Activated B cell treated with CpG ODN at 0.5 μM for 24 hours (primary cell): ENCODE data around the gene IER5L. TPM values are rescaled to one million over a fixed set of nuclear protein-coding genes. Genes with fewer than 3 reads are reported as not detected.

Source experiments
- ATAC-seq: fragments of 200-7000 bp; cut with Tn5 transposase; one replicate; pipeline ENCODE4 v1.10.0; 2021; ENCODE audit warnings: low read depth, mild to moderate bottlenecking, moderate library complexity
- CTCF ChIA-PET: fragments of 350-600 bp; sonication (Branson Sonifier 250); formaldehyde crosslinking; loops from one replicate; lab custom pipeline; 2021; ENCODE audit warnings: antibody characterized with exemption; lab: Charles Lee
- POLR2A ChIA-PET: fragments of 350-600 bp; sonication (Branson Sonifier 250); formaldehyde crosslinking; loops from one replicate; lab custom pipeline; 2021; ENCODE audit warnings: antibody characterized with exemption; lab: Charles Lee
- DNase-seq: peaks from one replicate; pipeline ENCODE4 v3.0.0; 2022
- H3K27ac Mint-ChIP-seq: one replicate; pipeline ENCODE4 v1.8.0; 2020; ENCODE audit warnings: mixed read lengths
- H3K27me3 Mint-ChIP-seq: one replicate; pipeline ENCODE4 v1.8.0; 2021; ENCODE audit warnings: mixed read lengths
- H3K36me3 Mint-ChIP-seq: one replicate; pipeline ENCODE4 v1.8.0; 2021; ENCODE audit warnings: low read depth, mixed read lengths
- H3K4me1 Mint-ChIP-seq: one replicate; pipeline ENCODE4 v1.8.0; 2021; ENCODE audit warnings: mixed read lengths
- H3K4me3 Mint-ChIP-seq: one replicate; pipeline ENCODE4 v1.8.0; 2020; ENCODE audit warnings: mild to moderate bottlenecking, mixed read lengths
- H3K9me3 Mint-ChIP-seq: one replicate; pipeline ENCODE4 v1.8.0; 2020; ENCODE audit warnings: mixed read lengths
- intact Hi-C: fragments of 100-400 bp; cut with micrococcal nuclease; formaldehyde crosslinking; loops from one replicate; pipeline ENCODE4 v1.15.1; 2024
- total RNA-seq: library from RNA; stranded (reverse); gene quantifications from 2 replicates; pipeline ENCODE4 v1.2.3, GENCODE V29; 2022
- TF ChIP-seq, protein P1 (sequence below): fragments of 200-600 bp; IDR thresholded peaks from one replicate; pipeline ENCODE4 v1.8.0; 2022; ENCODE audit warnings: antibody characterized with exemption, mild to moderate bottlenecking

IER5L gene
- total RNA-seq, 1 donor from 2014 or later = 1.9 TPM

DNA sequence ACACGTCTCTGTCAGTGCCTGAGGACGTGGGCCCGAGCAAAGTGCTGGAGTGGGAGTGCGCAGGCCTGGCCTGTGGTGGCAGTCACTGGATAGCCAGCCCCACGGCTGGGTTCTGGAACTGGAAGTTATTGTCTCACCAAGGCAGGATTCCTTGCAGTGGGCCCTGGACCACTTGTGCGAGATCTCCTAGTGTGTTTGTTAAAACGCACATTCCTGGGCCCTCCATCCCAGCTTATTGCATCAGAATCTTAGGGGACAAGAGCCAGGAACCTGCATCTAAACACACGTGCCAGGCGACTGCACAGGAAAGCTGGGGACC is 40.0 kb downstream of the IER5L start:
- DNase-seq = no peak
- Mint-ChIP-seq H3K4me3 (no peak overlapping the region), H3K27me3 (no peaks in the 10 kb centered on the region), H3K9me3 (no peaks in the 10 kb centered on the region), H3K36me3 (peaks cover 51% of the 10 kb centered on the region), H3K27ac (no peak overlapping the region), H3K4me1 (peaks cover 41% of the 10 kb centered on the region)
- ChIA-PET CTCF (interaction anchor here (0.7 to 6.7 kb wide), 13 partner anchors 7 to 647 kb away, joined by 3 to 84 read pairs (median 6); partner anchors contain the start of genes C9orf50, IER5L and NTMT1), POLR2A (interaction anchor here (1.4 to 5.2 kb wide), 4 partner anchors 245 to 646 kb away, joined by 4 to 62 read pairs (median 18); partner anchors contain the start of gene NTMT1)
- TF ChIP-seq, protein P1, sequence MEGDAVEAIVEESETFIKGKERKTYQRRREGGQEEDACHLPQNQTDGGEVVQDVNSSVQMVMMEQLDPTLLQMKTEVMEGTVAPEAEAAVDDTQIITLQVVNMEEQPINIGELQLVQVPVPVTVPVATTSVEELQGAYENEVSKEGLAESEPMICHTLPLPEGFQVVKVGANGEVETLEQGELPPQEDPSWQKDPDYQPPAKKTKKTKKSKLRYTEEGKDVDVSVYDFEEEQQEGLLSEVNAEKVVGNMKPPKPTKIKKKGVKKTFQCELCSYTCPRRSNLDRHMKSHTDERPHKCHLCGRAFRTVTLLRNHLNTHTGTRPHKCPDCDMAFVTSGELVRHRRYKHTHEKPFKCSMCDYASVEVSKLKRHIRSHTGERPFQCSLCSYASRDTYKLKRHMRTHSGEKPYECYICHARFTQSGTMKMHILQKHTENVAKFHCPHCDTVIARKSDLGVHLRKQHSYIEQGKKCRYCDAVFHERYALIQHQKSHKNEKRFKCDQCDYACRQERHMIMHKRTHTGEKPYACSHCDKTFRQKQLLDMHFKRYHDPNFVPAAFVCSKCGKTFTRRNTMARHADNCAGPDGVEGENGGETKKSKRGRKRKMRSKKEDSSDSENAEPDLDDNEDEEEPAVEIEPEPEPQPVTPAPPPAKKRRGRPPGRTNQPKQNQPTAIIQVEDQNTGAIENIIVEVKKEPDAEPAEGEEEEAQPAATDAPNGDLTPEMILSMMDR = no peak
- intact Hi-C loops = no loop called here
- ATAC-seq = no peak

GRCh38 chr9:129137292-129138143 is 40.5 kb downstream of the IER5L start:
- TF ChIP-seq, protein P1 = no peak
- Mint-ChIP-seq H3K27ac (no peak overlapping the region), H3K9me3 (no peaks in the 10 kb centered on the region), H3K4me1 (peaks cover 35% of the 10 kb centered on the region), H3K27me3 (no peaks in the 10 kb centered on the region), H3K36me3 (peaks cover 48% of the 10 kb centered on the region), H3K4me3 (no peak overlapping the region)
- ATAC-seq = no peak
- ChIA-PET CTCF (interaction anchor here (1.3 to 6.7 kb wide), 6 partner anchors 7 to 488 kb away, joined by 3 to 84 read pairs (median 44); partner anchors contain the start of gene NTMT1), POLR2A (interaction anchor here (1.4 to 5.2 kb wide), 5 partner anchors 246 to 646 kb away, joined by 4 to 62 read pairs (median 8); partner anchors contain the start of gene NTMT1)
- intact Hi-C loops = no loop called here
- no peak for DNase-seq

DNA sequence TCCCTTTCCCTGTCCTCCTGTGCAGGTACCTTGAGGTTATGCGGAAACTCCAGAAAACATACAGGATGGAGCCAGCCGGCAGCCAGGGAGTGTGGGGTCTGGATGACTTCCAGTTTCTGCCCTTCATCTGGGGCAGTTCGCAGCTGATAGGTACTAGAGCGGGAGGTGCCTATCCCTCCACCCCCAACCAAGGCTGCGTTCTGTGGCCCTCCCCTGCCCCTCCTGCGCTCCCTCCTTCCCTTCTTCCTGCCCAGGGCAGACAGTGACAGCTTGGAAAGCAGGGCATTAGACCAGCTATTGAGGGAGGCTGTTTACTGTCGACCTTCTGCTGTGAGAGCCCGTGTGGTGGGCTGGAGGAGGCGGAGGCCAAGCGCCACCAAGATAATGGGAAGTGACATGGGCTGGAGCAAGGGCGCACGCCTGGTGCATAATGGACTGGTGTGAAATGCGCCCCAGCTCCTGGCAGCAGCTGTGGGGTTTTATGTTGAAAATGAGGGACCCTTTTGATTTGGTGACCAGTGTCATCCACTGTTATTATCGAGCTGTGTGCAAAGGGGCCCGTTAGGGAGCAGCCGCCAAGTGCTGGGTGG is 41.5 kb downstream of the IER5L start:
- no peak overlapping the region for H3K27ac Mint-ChIP-seq
- H3K27me3 Mint-ChIP-seq = no peaks in the 10 kb centered on the region
- TF ChIP-seq, protein P1 = no peak
- no peak for DNase-seq
- POLR2A ChIA-PET = interaction anchor here (0.9 to 1.6 kb wide), 2 partner anchors 25 to 472 kb away, joined by 4 read pairs; partner anchors contain the start of genes CRAT and PTPA
- CTCF ChIA-PET = interaction anchor here (1.8 kb wide), 1 partner anchor 474 kb away, joined by 6 read pairs; no protein-coding TSS in a partner anchor
- H3K36me3 Mint-ChIP-seq = peaks cover 53% of the 10 kb centered on the region
- intact Hi-C loops = no loop called here
- ATAC-seq = no peak
- no peak overlapping the region for H3K4me3 Mint-ChIP-seq
- H3K4me1 Mint-ChIP-seq = peaks cover 30% of the 10 kb centered on the region
- no peaks in the 10 kb centered on the region for H3K9me3 Mint-ChIP-seq

- H3K27me3 Mint-ChIP-seq = no peaks in the 10 kb centered on the region
- TF ChIP-seq, protein P1 = no peak
- ATAC-seq = no peak
- H3K4me3 Mint-ChIP-seq = no peak overlapping the region
- H3K9me3 Mint-ChIP-seq = no peaks in the 10 kb centered on the region
- peaks cover 21% of the 10 kb centered on the region for H3K4me1 Mint-ChIP-seq
- POLR2A ChIA-PET = no interaction called here
- intact Hi-C loops = no loop called here
- CTCF ChIA-PET = interaction anchor here (1.7 to 1.8 kb wide), 2 partner anchors 476 to 489 kb away, joined by 6 to 7 read pairs; no protein-coding TSS in a partner anchor
- DNase-seq = no peak
- H3K27ac Mint-ChIP-seq = no peak overlapping the region
- peaks cover 62% of the 10 kb centered on the region for H3K36me3 Mint-ChIP-seq
These were observed 42.6 kb downstream of the IER5L start for GRCh38 chr9:129135476-129135875.

DNA sequence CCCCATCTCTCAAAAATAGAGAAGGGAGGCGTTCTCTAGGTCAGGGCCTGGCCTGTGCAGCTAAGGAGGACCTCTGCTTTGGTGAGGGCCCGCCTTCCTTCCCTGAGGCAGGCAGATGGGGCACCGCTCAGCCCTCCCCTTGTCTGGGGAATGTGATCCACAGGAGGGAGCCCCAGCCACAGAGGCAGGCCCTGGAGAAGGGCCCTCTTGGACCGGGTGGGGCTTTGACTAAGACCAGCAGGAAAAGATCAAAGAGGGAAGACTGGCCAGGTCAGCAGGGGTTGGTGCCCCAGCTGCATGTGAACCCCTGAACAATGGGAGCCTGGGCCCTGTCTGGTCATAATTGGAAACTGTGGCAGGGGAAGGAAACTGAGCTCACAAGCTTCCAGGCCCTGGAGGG is 45.0 kb downstream of the IER5L start:
- ChIA-PET CTCF (interaction anchor here (0.8 to 1.3 kb wide), 4 partner anchors 10 to 492 kb away, joined by 3 to 4 read pairs (median 3); no protein-coding TSS in a partner anchor), POLR2A (no interaction called here)
- no peak for ATAC-seq
- H3K27me3 Mint-ChIP-seq = no peaks in the 10 kb centered on the region
- no peak for DNase-seq
- TF ChIP-seq, protein P1 = no peak
- peaks cover 6% of the 10 kb centered on the region for H3K4me1 Mint-ChIP-seq
- no peak overlapping the region for H3K4me3 Mint-ChIP-seq
- H3K9me3 Mint-ChIP-seq = no peaks in the 10 kb centered on the region
- peaks cover 76% of the 10 kb centered on the region for H3K36me3 Mint-ChIP-seq
- no peak overlapping the region for H3K27ac Mint-ChIP-seq
- intact Hi-C loops = no loop called here
